ENCODE results near the gene CHDH.

DNA sequence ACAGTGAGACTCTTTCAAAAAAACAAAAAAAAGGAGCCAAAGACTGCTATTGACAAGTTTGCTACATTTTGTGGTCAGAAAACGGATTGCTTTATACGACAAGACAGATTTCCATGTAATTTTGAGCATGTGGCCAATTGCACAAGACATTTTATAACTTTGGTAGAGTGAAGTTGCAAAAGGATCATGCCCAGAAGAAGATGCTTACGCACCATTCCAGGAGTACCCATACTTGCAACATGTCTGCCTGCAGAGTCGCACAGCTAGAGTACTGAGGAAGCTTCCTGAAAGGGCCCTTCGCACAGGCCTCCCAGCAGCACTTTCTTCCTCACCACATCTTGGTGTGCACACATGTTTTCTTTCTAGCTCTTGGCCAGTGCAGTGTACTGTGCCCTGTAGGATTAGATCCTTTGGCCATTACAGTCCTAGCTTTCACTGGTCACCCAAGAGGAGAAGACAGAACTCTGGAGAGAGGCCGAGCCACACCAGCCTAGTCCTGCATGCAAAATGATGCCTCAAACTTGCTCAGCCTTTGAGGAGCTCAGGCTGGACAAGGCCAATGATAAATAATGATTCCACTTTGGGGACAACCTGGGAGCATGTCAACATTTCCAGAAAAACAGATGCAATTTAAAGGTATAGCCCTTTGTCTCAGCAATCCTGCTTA is 11.7 kb downstream of the CHDH start:
- TF ChIP-seq, protein P1, sequence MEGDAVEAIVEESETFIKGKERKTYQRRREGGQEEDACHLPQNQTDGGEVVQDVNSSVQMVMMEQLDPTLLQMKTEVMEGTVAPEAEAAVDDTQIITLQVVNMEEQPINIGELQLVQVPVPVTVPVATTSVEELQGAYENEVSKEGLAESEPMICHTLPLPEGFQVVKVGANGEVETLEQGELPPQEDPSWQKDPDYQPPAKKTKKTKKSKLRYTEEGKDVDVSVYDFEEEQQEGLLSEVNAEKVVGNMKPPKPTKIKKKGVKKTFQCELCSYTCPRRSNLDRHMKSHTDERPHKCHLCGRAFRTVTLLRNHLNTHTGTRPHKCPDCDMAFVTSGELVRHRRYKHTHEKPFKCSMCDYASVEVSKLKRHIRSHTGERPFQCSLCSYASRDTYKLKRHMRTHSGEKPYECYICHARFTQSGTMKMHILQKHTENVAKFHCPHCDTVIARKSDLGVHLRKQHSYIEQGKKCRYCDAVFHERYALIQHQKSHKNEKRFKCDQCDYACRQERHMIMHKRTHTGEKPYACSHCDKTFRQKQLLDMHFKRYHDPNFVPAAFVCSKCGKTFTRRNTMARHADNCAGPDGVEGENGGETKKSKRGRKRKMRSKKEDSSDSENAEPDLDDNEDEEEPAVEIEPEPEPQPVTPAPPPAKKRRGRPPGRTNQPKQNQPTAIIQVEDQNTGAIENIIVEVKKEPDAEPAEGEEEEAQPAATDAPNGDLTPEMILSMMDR (IDR thresholded peaks at IDR 0.05): no peak
- no peak for TF ChIP-seq EZH2 (IDR thresholded peaks at IDR 0.05; ENCODE audit: borderline replicate concordance, insufficient read depth, low read depth, low read length, poor library complexity, severe bottlenecking)

Data from B cell (primary cell).